ENCODE data around the gene HNF1B. TPM values are rescaled to one million over a fixed set of nuclear protein-coding genes. Genes with fewer than 3 reads are reported as not detected.

The HNF1B gene
- total RNA-seq, 1 experiment from 2014 or later: not detected

DNA sequence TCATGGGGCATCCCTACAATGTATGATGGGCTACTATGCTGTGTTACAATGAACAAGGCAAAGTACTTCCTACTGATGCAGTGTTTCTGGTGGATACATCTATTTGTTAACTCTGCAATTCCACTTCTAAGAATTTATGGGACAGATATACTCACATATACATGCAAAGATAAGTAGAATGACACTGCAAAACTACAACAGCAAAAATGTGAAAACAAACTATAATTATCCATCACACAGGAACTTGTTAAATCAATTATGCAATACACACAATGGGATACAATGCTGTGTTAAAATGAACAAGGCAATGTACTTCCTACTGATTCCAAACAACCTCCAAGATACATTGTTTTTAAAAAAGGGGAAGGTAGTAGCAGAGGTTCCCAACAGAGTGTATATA lies 104.8 kb downstream of the HNF1B start:
- no peaks in the 10 kb centered on the region for H3K27me3 Mint-ChIP-seq (ENCODE audit: insufficient read depth, unreplicated experiment)
- ChIA-PET POLR2A (no interaction called here), CTCF (interaction anchor here (0.6 to 1.1 kb wide), 4 partner anchors 9 to 130 kb away, joined by 3 read pairs; no protein-coding TSS in a partner anchor)
- no peak overlapping the region for H3K4me3 Mint-ChIP-seq (ENCODE audit: unreplicated experiment)
- TF ChIP-seq, protein P1, sequence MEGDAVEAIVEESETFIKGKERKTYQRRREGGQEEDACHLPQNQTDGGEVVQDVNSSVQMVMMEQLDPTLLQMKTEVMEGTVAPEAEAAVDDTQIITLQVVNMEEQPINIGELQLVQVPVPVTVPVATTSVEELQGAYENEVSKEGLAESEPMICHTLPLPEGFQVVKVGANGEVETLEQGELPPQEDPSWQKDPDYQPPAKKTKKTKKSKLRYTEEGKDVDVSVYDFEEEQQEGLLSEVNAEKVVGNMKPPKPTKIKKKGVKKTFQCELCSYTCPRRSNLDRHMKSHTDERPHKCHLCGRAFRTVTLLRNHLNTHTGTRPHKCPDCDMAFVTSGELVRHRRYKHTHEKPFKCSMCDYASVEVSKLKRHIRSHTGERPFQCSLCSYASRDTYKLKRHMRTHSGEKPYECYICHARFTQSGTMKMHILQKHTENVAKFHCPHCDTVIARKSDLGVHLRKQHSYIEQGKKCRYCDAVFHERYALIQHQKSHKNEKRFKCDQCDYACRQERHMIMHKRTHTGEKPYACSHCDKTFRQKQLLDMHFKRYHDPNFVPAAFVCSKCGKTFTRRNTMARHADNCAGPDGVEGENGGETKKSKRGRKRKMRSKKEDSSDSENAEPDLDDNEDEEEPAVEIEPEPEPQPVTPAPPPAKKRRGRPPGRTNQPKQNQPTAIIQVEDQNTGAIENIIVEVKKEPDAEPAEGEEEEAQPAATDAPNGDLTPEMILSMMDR (IDR thresholded peaks at IDR 0.05; ENCODE audit: unreplicated experiment): no peak
- TSS peak; percentile 1 for BruUV-seq (replicated peaks)
- peaks cover 61% of the 10 kb centered on the region for H3K36me3 Mint-ChIP-seq (ENCODE audit: insufficient read depth, unreplicated experiment)
- DNase-seq (ENCODE audit: unreplicated experiment): no peak
- H3K27ac Mint-ChIP-seq (ENCODE audit: low read depth, unreplicated experiment): no peak overlapping the region
- no peaks in the 10 kb centered on the region for H3K9me3 Mint-ChIP-seq (ENCODE audit: unreplicated experiment)
- H3K4me1 Mint-ChIP-seq (ENCODE audit: insufficient read depth, unreplicated experiment): peaks cover 30% of the 10 kb centered on the region
- intact Hi-C loops (cut with micrococcal nuclease): no loop called here

DNA sequence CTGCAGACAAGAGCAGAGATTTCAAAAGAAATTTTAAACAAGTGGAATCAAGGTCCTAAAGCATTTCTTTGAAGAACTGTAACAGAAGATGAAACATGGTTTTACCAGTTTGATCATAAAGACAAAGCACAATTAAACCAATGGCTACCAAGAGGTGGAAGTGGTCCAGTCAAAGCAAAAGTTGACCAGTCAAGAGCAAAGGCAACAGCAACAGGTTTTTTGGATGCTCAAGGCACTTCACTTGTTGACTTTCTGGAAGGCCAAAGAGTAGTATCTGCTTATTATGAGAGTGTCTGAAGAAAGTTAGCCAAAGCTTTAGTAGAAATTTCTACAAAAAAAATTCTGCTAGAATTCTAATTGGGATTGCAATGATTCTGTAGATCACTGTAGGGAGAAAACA lies 106.9 kb downstream of the HNF1B start:
- TF ChIP-seq, protein P1 (IDR thresholded peaks at IDR 0.05; ENCODE audit: unreplicated experiment): no peak
- POLR2A ChIA-PET: interaction anchor here (0.6 kb wide), 1 partner anchor 166 kb away, joined by 3 read pairs; no protein-coding TSS in a partner anchor
- BruUV-seq (replicated peaks): no TSS peak

More for the DNA sequence above, 106.9 kb downstream of the HNF1B start:
- peaks cover 76% of the 10 kb centered on the region for H3K36me3 Mint-ChIP-seq (ENCODE audit: insufficient read depth, unreplicated experiment)
- no peak for DNase-seq (ENCODE audit: unreplicated experiment)
- CTCF ChIA-PET: no interaction called here
- no peaks in the 10 kb centered on the region for H3K9me3 Mint-ChIP-seq (ENCODE audit: unreplicated experiment)
- intact Hi-C loops (cut with micrococcal nuclease): no loop called here
- H3K4me1 Mint-ChIP-seq (ENCODE audit: insufficient read depth, unreplicated experiment): peaks cover 18% of the 10 kb centered on the region
- no peak overlapping the region for H3K27ac Mint-ChIP-seq (ENCODE audit: low read depth, unreplicated experiment)
- no peaks in the 10 kb centered on the region for H3K27me3 Mint-ChIP-seq (ENCODE audit: insufficient read depth, unreplicated experiment)
- no peak overlapping the region for H3K4me3 Mint-ChIP-seq (ENCODE audit: unreplicated experiment)

Other genes with a start within 250 kb of the HNF1B start
- 18.0 and 26.8 TPM in 2 replicates for gene SYNRG, start 135.6 kb downstream of the HNF1B start, total RNA-seq (2022)
- 37.8 and 42.5 TPM in 2 replicates for gene DDX52, start 101.6 kb downstream of the HNF1B start, total RNA-seq (2022)
- not detected in 2 replicates for gene TBC1D3K, start 179.4 kb upstream of the HNF1B start, total RNA-seq (2022)
- gene TBC1D3L, start 244.0 kb upstream of the HNF1B start, total RNA-seq (2022): 11.3 and 13.9 TPM in 2 replicates

All from MCF 10A (cell line).